Tibial nerve (tissue), 4 donors: Measurements from ENCODE around the gene GPR82. TPM values are rescaled to one million over a fixed set of nuclear protein-coding genes. Genes with fewer than 3 reads are reported as not detected.
A peak's percentile ranks its signal among the peaks of the same experiment; 100 is the strongest.
"Not testable (repeated sequence)": the region's sequence is repeated elsewhere in the genome, so short reads cannot be mapped to it uniquely, and the experiment has no call there.

Experiments
- DNase-seq, 2 donors: peaks; one replicate each; pipeline ENCODE4 v3.0.0-alpha.2; 2019; ENCODE audit warnings: low spot score in 2 of 2
- H3K27ac ChIP-seq, 4 donors: fragments of 200-600 bp; sonication (generic) in 3 of 4; one replicate each; pipeline ENCODE4 v1.5.1; 2017 to 2019; ENCODE audit warnings: mild to moderate bottlenecking in 1 of 4
- H3K27me3 ChIP-seq, 2 donors: fragments of 200-600 bp; sonication (generic) in 1 of 2; one replicate each; pipeline versions ENCODE4 v1.5.1 to v1.6.0; 2017 to 2019
- H3K36me3 ChIP-seq, 3 donors: fragments of 200-600 bp; sonication (generic); one replicate each; pipeline ENCODE4 v1.5.1; 2018 to 2019
- H3K4me1 ChIP-seq, 4 donors: fragments of 200-600 bp; sonication (generic) in 3 of 4; one replicate each; pipeline ENCODE4 v1.5.1; 2017 to 2019
- H3K4me3 ChIP-seq, 4 donors: fragments of 200-600 bp; sonication (generic) in 3 of 4; one replicate each; pipeline ENCODE4 v1.5.1; 2017 to 2019; ENCODE audit warnings: mild to moderate bottlenecking in 1 of 4, moderate library complexity in 1 of 4
- H3K9me3 ChIP-seq, 4 donors: fragments of 200-600 bp; sonication (generic) in 3 of 4; one replicate each; pipeline ENCODE4 v1.5.1; 2017 to 2019
- CTCF ChIP-seq, 5 experiments: fragments of 200-600 bp in 3 of 5; fragments of 450-650 bp in 2 of 5; sonication (generic) in 3 of 5; IDR thresholded peaks; one replicate each; pipeline ENCODE4 v1.5.1; 2016 to 2019; ENCODE audit warnings: antibody characterized with exemption in 5 of 5, mild to moderate bottlenecking in 3 of 5, moderate library complexity in 2 of 5
- EP300 ChIP-seq, 2 donors: sonication (generic); formaldehyde crosslinking; IDR thresholded peaks; one replicate each; pipeline ENCODE4 v1.6.1; 2017; ENCODE audit warnings: antibody characterized with exemption in 2 of 2, mild to moderate bottlenecking in 1 of 2
- POLR2A ChIP-seq, 2 donors: fragments of 450-650 bp; IDR thresholded peaks; one replicate each; pipeline ENCODE4 v1.6.1; 2017; ENCODE audit warnings: antibody characterized with exemption in 2 of 2, mild to moderate bottlenecking in 2 of 2, moderate library complexity in 2 of 2
- WGBS, 2 donors: methylation state at CpG; one replicate each; pipeline ENCODE4 v1.1.5; 2018; 5-methylcytosine and 5-hydroxymethylcytosine counted together
- total RNA-seq, 4 donors: library from RNA; depleted of rRNA; stranded (reverse); fragments of >200 nt; gene quantifications; one replicate each; pipeline ENCODE4 v1.1.0, GENCODE V29; 2016

Gene GPR82, protein sequence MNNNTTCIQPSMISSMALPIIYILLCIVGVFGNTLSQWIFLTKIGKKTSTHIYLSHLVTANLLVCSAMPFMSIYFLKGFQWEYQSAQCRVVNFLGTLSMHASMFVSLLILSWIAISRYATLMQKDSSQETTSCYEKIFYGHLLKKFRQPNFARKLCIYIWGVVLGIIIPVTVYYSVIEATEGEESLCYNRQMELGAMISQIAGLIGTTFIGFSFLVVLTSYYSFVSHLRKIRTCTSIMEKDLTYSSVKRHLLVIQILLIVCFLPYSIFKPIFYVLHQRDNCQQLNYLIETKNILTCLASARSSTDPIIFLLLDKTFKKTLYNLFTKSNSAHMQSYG
- total RNA-seq: under 1 TPM; 0.22 to 0.63 (median 0.44) TPM

GRCh38 chrX:41723826-41724225, at the start of gene GPR82:
GPR82 (plus strand) TSS chrX:41724181; CDS start chrX:41727027, 2,846 bp downstream.
- 33 to 51% methylated on average over 2 of the region's 2 CpGs for WGBS, 2 donors
- peak within 1 kb of the TSS in 1 of 4 donors; percentile 7 for H3K27ac ChIP-seq
- peaks cover 0 to 3% of the 10 kb centered on the region in 2 donors for H3K27me3 ChIP-seq
- no peak for TF ChIP-seq EP300 (IDR thresholded peaks at IDR 0.05)
- no peak for TF ChIP-seq CTCF (IDR thresholded peaks at IDR 0.05)
- no peak for TF ChIP-seq POLR2A (IDR thresholded peaks at IDR 0.05)
- DNase-seq: no peak
- H3K36me3 ChIP-seq: no peaks in the 10 kb centered on the region
- H3K9me3 ChIP-seq: no peaks in the 10 kb centered on the region
- H3K4me3 ChIP-seq: no peak within 1 kb of the TSS
- no peaks in the 10 kb centered on the region for H3K4me1 ChIP-seq

GRCh38 chrX:41676361-41676760, 47.6 kb upstream of the GPR82 start:
- not testable (repeated sequence) for H3K4me3 ChIP-seq, DNase-seq, H3K27me3 ChIP-seq, H3K4me1 ChIP-seq, H3K27ac ChIP-seq, H3K9me3 ChIP-seq, H3K36me3 ChIP-seq
- WGBS, 2 donors: 90 to 98% methylated on average over 9 to 15 of the region's 15 CpGs

- 40 to 57% methylated on average over 6 of the region's 6 CpGs for WGBS, 2 donors
- Histone ChIP-seq H3K4me1 (no peaks in the 10 kb centered on the region), H3K27ac (no peak overlapping the region), H3K27me3 (peaks cover 0 to 8% of the 10 kb centered on the region in 2 donors), H3K9me3 (no peaks in the 10 kb centered on the region), H3K36me3 (no peaks in the 10 kb centered on the region), H3K4me3 (no peak overlapping the region)
- DNase-seq: no peak
- TF ChIP-seq POLR2A (IDR thresholded peaks at IDR 0.05) (no peak), CTCF (IDR thresholded peaks at IDR 0.05) (no peak), EP300 (IDR thresholded peaks at IDR 0.05) (no peak)
These were observed 46.6 kb upstream of the GPR82 start for GRCh38 chrX:41677183-41678060.

DNA sequence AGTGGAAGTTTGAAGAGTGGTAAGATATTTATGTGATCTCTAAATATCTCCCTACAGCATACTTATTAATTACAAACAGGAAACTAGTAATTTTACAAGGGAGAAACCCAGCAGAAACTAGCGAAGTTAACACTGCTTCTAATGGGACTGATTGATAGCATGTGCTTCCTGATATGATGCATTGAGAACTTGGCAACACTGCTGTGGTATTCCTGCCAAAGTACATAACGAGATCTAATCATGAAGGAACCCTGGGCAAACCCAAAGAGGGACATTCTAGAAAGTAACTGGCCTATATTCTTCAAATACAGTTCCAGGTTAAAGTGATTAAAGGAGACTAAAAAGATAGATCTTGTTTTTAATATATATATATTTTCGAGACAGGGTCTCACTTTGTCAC, 39.8 kb upstream of the GPR82 start:
- 39 to 49% methylated on average over 3 of the region's 3 CpGs for WGBS, 2 donors
- Histone ChIP-seq H3K9me3 (no peaks in the 10 kb centered on the region), H3K27ac (no peak overlapping the region), H3K27me3 (peaks cover 0 to 5% of the 10 kb centered on the region in 2 donors), H3K4me3 (no peak overlapping the region), H3K36me3 (no peaks in the 10 kb centered on the region), H3K4me1 (peaks cover 0 to 4% (median 0%) of the 10 kb centered on the region in 4 donors)
- DNase-seq: no peak
- TF ChIP-seq CTCF (IDR thresholded peaks at IDR 0.05) (no peak), POLR2A (IDR thresholded peaks at IDR 0.05) (no peak), EP300 (IDR thresholded peaks at IDR 0.05) (no peak)

- H3K27ac ChIP-seq: no peak overlapping the region
- H3K4me3 ChIP-seq: no peak overlapping the region
- no peak for DNase-seq
- no peak for TF ChIP-seq POLR2A (IDR thresholded peaks at IDR 0.05)
- no peak for TF ChIP-seq EP300 (IDR thresholded peaks at IDR 0.05)
- no peak for TF ChIP-seq CTCF (IDR thresholded peaks at IDR 0.05)
- peaks cover 0 to 4% (median 0%) of the 10 kb centered on the region in 4 donors for H3K4me1 ChIP-seq
- no peaks in the 10 kb centered on the region for H3K9me3 ChIP-seq
- no peaks in the 10 kb centered on the region for H3K27me3 ChIP-seq
- no peaks in the 10 kb centered on the region for H3K36me3 ChIP-seq
- WGBS, 2 donors: 80 to 98% methylated on average over 2 of the region's 2 CpGs
These were observed 39.0 kb upstream of the GPR82 start for GRCh38 chrX:41684940-41685339.
